ENCODE results near the gene MAMDC4.

The MAMDC4 gene

DNA sequence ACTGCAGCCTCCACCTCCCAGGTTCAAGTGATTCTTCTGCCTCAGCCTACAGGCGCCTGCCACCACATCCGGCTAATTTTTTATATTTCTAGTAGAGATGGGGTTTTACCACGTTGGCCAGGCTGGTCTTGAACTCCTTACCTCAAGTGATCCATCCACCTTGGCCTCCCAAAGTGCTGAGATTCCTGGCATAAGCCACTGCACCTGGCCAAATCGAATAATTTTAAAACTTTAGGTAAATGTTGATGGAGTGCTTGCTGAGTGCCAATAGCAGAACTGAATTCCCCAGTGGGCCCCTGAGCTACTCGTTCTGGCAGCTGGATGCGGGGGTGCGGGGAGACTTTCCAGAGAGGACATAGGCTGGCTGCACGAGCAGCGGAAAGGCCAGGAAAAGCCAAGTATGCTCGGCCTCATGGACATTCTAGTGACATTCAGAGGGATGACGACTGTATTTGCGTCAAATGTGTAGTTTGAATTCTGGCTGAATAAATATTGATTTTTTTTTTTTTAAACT is 51.0 kb downstream of the MAMDC4 start:
- Histone ChIP-seq H3K27me3 (ENCODE audit: control insufficient read depth, insufficient read depth, low read length) (no peaks in the 10 kb centered on the region), H3K9me3 (ENCODE audit: control insufficient read depth, low read length) (no peaks in the 10 kb centered on the region), H3K4me3 (ENCODE audit: low read length) (no peak overlapping the region), H3K4me1 (ENCODE audit: control insufficient read depth, insufficient read depth, low read length) (peaks cover 33% of the 10 kb centered on the region), H3K36me3 (ENCODE audit: control insufficient read depth, insufficient read depth, low read length) (no peaks in the 10 kb centered on the region), H3K9ac (ENCODE audit: low read length) (no peak overlapping the region)

DNA sequence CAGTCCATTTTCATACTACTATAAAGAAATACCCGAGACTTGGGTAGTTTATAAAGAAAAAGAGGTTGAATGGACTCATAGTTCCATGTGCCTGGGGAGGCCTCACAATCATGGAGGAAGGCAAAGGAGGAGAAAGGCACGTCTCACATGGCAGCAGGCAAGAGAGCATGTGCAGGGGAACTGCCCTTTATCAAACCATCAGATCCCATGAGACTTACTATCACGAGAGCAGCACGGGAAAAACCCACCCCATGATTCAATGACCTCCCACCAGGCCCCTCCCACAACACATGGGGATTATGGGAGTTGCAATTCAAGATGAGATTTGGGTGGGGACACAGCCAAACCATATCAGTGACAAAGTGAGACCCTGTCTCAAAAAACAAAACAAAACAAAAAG is 54.1 kb downstream of the MAMDC4 start:
- Histone ChIP-seq H3K9ac (ENCODE audit: low read length) (no peak overlapping the region), H3K36me3 (ENCODE audit: control insufficient read depth, insufficient read depth, low read length) (peaks cover 6% of the 10 kb centered on the region), H3K4me3 (ENCODE audit: low read length) (no peak overlapping the region), H3K4me1 (ENCODE audit: control insufficient read depth, insufficient read depth, low read length) (peaks cover 29% of the 10 kb centered on the region), H3K9me3 (ENCODE audit: control insufficient read depth, low read length) (no peaks in the 10 kb centered on the region), H3K27me3 (ENCODE audit: control insufficient read depth, insufficient read depth, low read length) (no peaks in the 10 kb centered on the region)

- no peaks in the 10 kb centered on the region for H3K9me3 ChIP-seq (ENCODE audit: control insufficient read depth, low read length)
- H3K9ac ChIP-seq (ENCODE audit: low read length): no peak overlapping the region
- peaks cover 6% of the 10 kb centered on the region for H3K36me3 ChIP-seq (ENCODE audit: control insufficient read depth, insufficient read depth, low read length)
Measured at GRCh38 chr9:136907011-136907914, 55.1 kb downstream of the MAMDC4 start.

More at GRCh38 chr9:136907011-136907914, 55.1 kb downstream of the MAMDC4 start:
- H3K4me1 ChIP-seq (ENCODE audit: control insufficient read depth, insufficient read depth, low read length): peaks cover 19% of the 10 kb centered on the region
- no peak overlapping the region for H3K4me3 ChIP-seq (ENCODE audit: low read length)
- H3K27me3 ChIP-seq (ENCODE audit: control insufficient read depth, insufficient read depth, low read length): no peaks in the 10 kb centered on the region

Measured in mucosa of stomach (tissue), 1 donor.